ENCODE data around the gene ZDHHC14.

The ZDHHC14 gene

GRCh38 chr6:157339432-157339831 is 41.6 kb upstream of the ZDHHC14 start:
- Histone ChIP-seq H3K36me3 (ENCODE audit: insufficient read depth, insufficient read length, low read length) (no peaks in the 10 kb centered on the region), H3K27me3 (ENCODE audit: insufficient read depth, insufficient read length) (no peaks in the 10 kb centered on the region), H3K9me3 (ENCODE audit: insufficient read depth, low read length) (no peaks in the 10 kb centered on the region), H3K4me1 (ENCODE audit: insufficient read depth, insufficient read length) (no peaks in the 10 kb centered on the region), H3K9ac (ENCODE audit: insufficient read length, low read depth) (no peak overlapping the region), H3K4me3 (ENCODE audit: insufficient read length, low read depth) (no peak overlapping the region)
- TF ChIP-seq ZNF274 (IDR thresholded peaks at IDR 0.05; ENCODE audit: low read depth, low read length) (no peak), SUZ12 (IDR thresholded peaks at IDR 0.05; ENCODE audit: extremely low read depth, insufficient read depth, insufficient read length) (no peak), YY1 (IDR thresholded peaks at IDR 0.05; ENCODE audit: insufficient read depth, insufficient read length) (no peak)
- DNase-seq (ENCODE audit: low read depth, low spot score): no peak

DNA sequence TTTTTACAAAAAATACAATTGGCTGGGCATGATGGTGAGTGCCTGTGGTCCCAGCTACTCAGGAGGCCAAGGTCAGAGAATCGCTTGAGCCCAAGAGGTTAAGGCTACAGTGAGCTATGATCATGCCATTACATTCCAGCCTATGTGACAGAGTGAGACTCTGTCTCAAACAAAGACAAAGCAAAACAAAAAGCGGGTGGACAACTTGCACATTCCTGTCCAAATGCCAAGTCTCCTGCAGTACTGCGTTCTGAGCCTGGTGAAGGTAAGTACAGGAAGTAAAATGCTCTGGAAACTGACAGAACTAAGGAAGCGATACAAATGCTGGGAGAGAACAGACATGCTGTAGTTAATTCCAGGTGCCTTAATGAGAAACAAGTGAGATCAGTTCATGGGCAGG is 37.3 kb upstream of the ZDHHC14 start:
- Histone ChIP-seq H3K9me3 (ENCODE audit: insufficient read depth, low read length) (no peaks in the 10 kb centered on the region), H3K27me3 (ENCODE audit: insufficient read depth, insufficient read length) (no peaks in the 10 kb centered on the region), H3K4me3 (ENCODE audit: insufficient read length, low read depth) (no peak overlapping the region), H3K9ac (ENCODE audit: insufficient read length, low read depth) (no peak overlapping the region), H3K4me1 (ENCODE audit: insufficient read depth, insufficient read length) (no peaks in the 10 kb centered on the region), H3K36me3 (ENCODE audit: insufficient read depth, insufficient read length, low read length) (no peaks in the 10 kb centered on the region)
- TF ChIP-seq ZNF274 (IDR thresholded peaks at IDR 0.05; ENCODE audit: low read depth, low read length) (no peak), YY1 (IDR thresholded peaks at IDR 0.05; ENCODE audit: insufficient read depth, insufficient read length) (no peak), SUZ12 (IDR thresholded peaks at IDR 0.05; ENCODE audit: extremely low read depth, insufficient read depth, insufficient read length) (no peak)
- no peak for DNase-seq (ENCODE audit: low read depth, low spot score)

GRCh38 chr6:157346373-157346772 is 34.6 kb upstream of the ZDHHC14 start:
- no peak for DNase-seq (ENCODE audit: low read depth, low spot score)

GRCh38 chr6:157358287-157358686 is 22.7 kb upstream of the ZDHHC14 start:
- no peaks in the 10 kb centered on the region for H3K4me1 ChIP-seq (ENCODE audit: insufficient read depth, insufficient read length)
- H3K36me3 ChIP-seq (ENCODE audit: insufficient read depth, insufficient read length, low read length): no peaks in the 10 kb centered on the region
- no peak overlapping the region for H3K9ac ChIP-seq (ENCODE audit: insufficient read length, low read depth)
- no peak for DNase-seq (ENCODE audit: low read depth, low spot score)
- no peaks in the 10 kb centered on the region for H3K9me3 ChIP-seq (ENCODE audit: insufficient read depth, low read length)
- no peak for TF ChIP-seq ZNF274 (IDR thresholded peaks at IDR 0.05; ENCODE audit: low read depth, low read length)
- TF ChIP-seq SUZ12 (IDR thresholded peaks at IDR 0.05; ENCODE audit: extremely low read depth, insufficient read depth, insufficient read length): no peak
- TF ChIP-seq YY1 (IDR thresholded peaks at IDR 0.05; ENCODE audit: insufficient read depth, insufficient read length): no peak
- no peaks in the 10 kb centered on the region for H3K27me3 ChIP-seq (ENCODE audit: insufficient read depth, insufficient read length)
- no peak overlapping the region for H3K4me3 ChIP-seq (ENCODE audit: insufficient read length, low read depth)

More at GRCh38 chr6:157346373-157346772, 34.6 kb upstream of the ZDHHC14 start:
- H3K9ac ChIP-seq (ENCODE audit: insufficient read length, low read depth): no peak overlapping the region
- TF ChIP-seq SUZ12 (IDR thresholded peaks at IDR 0.05; ENCODE audit: extremely low read depth, insufficient read depth, insufficient read length) (no peak), ZNF274 (IDR thresholded peaks at IDR 0.05; ENCODE audit: low read depth, low read length) (no peak), YY1 (IDR thresholded peaks at IDR 0.05; ENCODE audit: insufficient read depth, insufficient read length) (no peak)
- no peaks in the 10 kb centered on the region for H3K36me3 ChIP-seq (ENCODE audit: insufficient read depth, insufficient read length, low read length)
- H3K4me3 ChIP-seq (ENCODE audit: insufficient read length, low read depth): no peak overlapping the region
- no peaks in the 10 kb centered on the region for H3K9me3 ChIP-seq (ENCODE audit: insufficient read depth, low read length)
- no peaks in the 10 kb centered on the region for H3K4me1 ChIP-seq (ENCODE audit: insufficient read depth, insufficient read length)
- no peaks in the 10 kb centered on the region for H3K27me3 ChIP-seq (ENCODE audit: insufficient read depth, insufficient read length)

GRCh38 chr6:157361886-157362285 is 19.1 kb upstream of the ZDHHC14 start:
- Histone ChIP-seq H3K9ac (ENCODE audit: insufficient read length, low read depth) (no peak overlapping the region), H3K36me3 (ENCODE audit: insufficient read depth, insufficient read length, low read length) (no peaks in the 10 kb centered on the region), H3K27me3 (ENCODE audit: insufficient read depth, insufficient read length) (no peaks in the 10 kb centered on the region), H3K4me3 (ENCODE audit: insufficient read length, low read depth) (no peak overlapping the region), H3K9me3 (ENCODE audit: insufficient read depth, low read length) (no peaks in the 10 kb centered on the region), H3K4me1 (ENCODE audit: insufficient read depth, insufficient read length) (no peaks in the 10 kb centered on the region)
- DNase-seq (ENCODE audit: low read depth, low spot score): no peak
- TF ChIP-seq YY1 (IDR thresholded peaks at IDR 0.05; ENCODE audit: insufficient read depth, insufficient read length) (no peak), SUZ12 (IDR thresholded peaks at IDR 0.05; ENCODE audit: extremely low read depth, insufficient read depth, insufficient read length) (no peak), ZNF274 (IDR thresholded peaks at IDR 0.05; ENCODE audit: low read depth, low read length) (no peak)

- Histone ChIP-seq H3K9ac (ENCODE audit: insufficient read length, low read depth) (no peak overlapping the region), H3K9me3 (ENCODE audit: insufficient read depth, low read length) (no peaks in the 10 kb centered on the region), H3K27me3 (ENCODE audit: insufficient read depth, insufficient read length) (no peaks in the 10 kb centered on the region), H3K36me3 (ENCODE audit: insufficient read depth, insufficient read length, low read length) (no peaks in the 10 kb centered on the region), H3K4me1 (ENCODE audit: insufficient read depth, insufficient read length) (no peaks in the 10 kb centered on the region), H3K4me3 (ENCODE audit: insufficient read length, low read depth) (no peak overlapping the region)
- TF ChIP-seq ZNF274 (IDR thresholded peaks at IDR 0.05; ENCODE audit: low read depth, low read length) (no peak), YY1 (IDR thresholded peaks at IDR 0.05; ENCODE audit: insufficient read depth, insufficient read length) (no peak), SUZ12 (IDR thresholded peaks at IDR 0.05; ENCODE audit: extremely low read depth, insufficient read depth, insufficient read length) (no peak)
- no peak for DNase-seq (ENCODE audit: low read depth, low spot score)
Measured at GRCh38 chr6:157364705-157365104, 16.3 kb upstream of the ZDHHC14 start.

- Histone ChIP-seq H3K4me1 (ENCODE audit: insufficient read depth, insufficient read length) (no peaks in the 10 kb centered on the region), H3K36me3 (ENCODE audit: insufficient read depth, insufficient read length, low read length) (no peaks in the 10 kb centered on the region), H3K9ac (ENCODE audit: insufficient read length, low read depth) (no peak overlapping the region), H3K27me3 (ENCODE audit: insufficient read depth, insufficient read length) (no peaks in the 10 kb centered on the region), H3K4me3 (ENCODE audit: insufficient read length, low read depth) (no peak overlapping the region), H3K9me3 (ENCODE audit: insufficient read depth, low read length) (no peaks in the 10 kb centered on the region)
- no peak for DNase-seq (ENCODE audit: low read depth, low spot score)
- TF ChIP-seq ZNF274 (IDR thresholded peaks at IDR 0.05; ENCODE audit: low read depth, low read length) (no peak), SUZ12 (IDR thresholded peaks at IDR 0.05; ENCODE audit: extremely low read depth, insufficient read depth, insufficient read length) (no peak), YY1 (IDR thresholded peaks at IDR 0.05; ENCODE audit: insufficient read depth, insufficient read length) (no peak)
Measured at GRCh38 chr6:157366648-157367047, 14.3 kb upstream of the ZDHHC14 start.
